ENCODE measurements around the gene ARFGAP2.
"Not testable (repeated sequence)": the region's sequence is repeated elsewhere in the genome, so short reads cannot be mapped to it uniquely, and the experiment has no call there.

The ARFGAP2 gene

GRCh38 chr11:47124675-47125074 lies 52.0 kb downstream of the ARFGAP2 start:
- ChIA-PET CTCF (no interaction called here), POLR2A (ENCODE audit: low non-redundant PET) (no interaction called here)
- TF ChIP-seq CTCF (conservative IDR thresholded peaks at IDR 0.05; ENCODE audit: low read depth): no peak
- H3K27ac ChIP-seq: no peak overlapping the region
- no peak for DNase-seq (ENCODE audit: low spot score)

GRCh38 chr11:47123094-47123493 lies 53.6 kb downstream of the ARFGAP2 start:
- TF ChIP-seq CTCF (conservative IDR thresholded peaks at IDR 0.05; ENCODE audit: low read depth): no peak
- POLR2A ChIA-PET (ENCODE audit: low non-redundant PET): no interaction called here
- CTCF ChIA-PET: interaction anchor here (0.9 kb wide), 1 partner anchor 30 kb away, joined by 3 read pairs; no protein-coding TSS in a partner anchor
- DNase-seq (ENCODE audit: low spot score): no peak
- H3K27ac ChIP-seq: no peak overlapping the region

- POLR2A ChIA-PET (ENCODE audit: low non-redundant PET): no interaction called here
- H3K27ac ChIP-seq: no peak overlapping the region
- CTCF ChIA-PET: interaction anchor here (0.6 kb wide), 1 partner anchor 40 kb away, joined by 3 read pairs; no protein-coding TSS in a partner anchor
Measured at GRCh38 chr11:47121731-47122130, 54.9 kb downstream of the ARFGAP2 start.

GRCh38 chr11:47121056-47121455 lies 55.6 kb downstream of the ARFGAP2 start:
- DNase-seq (ENCODE audit: low spot score): no peak
- ChIA-PET POLR2A (ENCODE audit: low non-redundant PET) (no interaction called here), CTCF (interaction anchor here (0.6 kb wide), 1 partner anchor 39 kb away, joined by 3 read pairs; no protein-coding TSS in a partner anchor)
- no peak for TF ChIP-seq CTCF (conservative IDR thresholded peaks at IDR 0.05; ENCODE audit: low read depth)
- no peak overlapping the region for H3K27ac ChIP-seq

More at GRCh38 chr11:47121731-47122130, 54.9 kb downstream of the ARFGAP2 start:
- no peak for DNase-seq (ENCODE audit: low spot score)
- TF ChIP-seq CTCF (conservative IDR thresholded peaks at IDR 0.05; ENCODE audit: low read depth): no peak

- DNase-seq (ENCODE audit: low spot score); CTCF ChIA-PET; H3K27ac ChIP-seq; POLR2A ChIA-PET (ENCODE audit: low non-redundant PET): not testable (repeated sequence)
Measured at GRCh38 chr11:47118958-47119688, 57.6 kb downstream of the ARFGAP2 start.
